ENCODE measurements around the gene ZNF208. TPM values are rescaled to one million over a fixed set of nuclear protein-coding genes. Genes with fewer than 3 reads are reported as not detected.
"Not testable (repeated sequence)": the region's sequence is repeated elsewhere in the genome, so short reads cannot be mapped to it uniquely, and the experiment has no call there.

Gene ZNF208
- total RNA-seq, 1 donor from 2014 or later: 0.70 TPM

GRCh38 chr19:21885516-21885915 is 125.2 kb downstream of the ZNF208 start:
- not testable (repeated sequence) for ATAC-seq; DNase-seq (ENCODE audit: low spot score)

- DNase-seq (ENCODE audit: low spot score); ATAC-seq: not testable (repeated sequence)
These were observed 126.0 kb downstream of the ZNF208 start for GRCh38 chr19:21884786-21885185.

GRCh38 chr19:21883516-21883915 is 127.2 kb downstream of the ZNF208 start:
- no peak for DNase-seq (ENCODE audit: low spot score)
- ATAC-seq: no peak

Other genes starting within 250 kb of the ZNF208 start
- 3.0 TPM for gene ZNF100, start 243.4 kb downstream of the ZNF208 start, total RNA-seq
- 0.60 TPM for gene ZNF43, start 174.8 kb downstream of the ZNF208 start, total RNA-seq
- gene ZNF257, start 41.5 kb upstream of the ZNF208 start, total RNA-seq: 0.08 TPM
- 0.13 TPM for gene ZNF676, start 186.0 kb upstream of the ZNF208 start, total RNA-seq

Measured in left lobe of liver (tissue), 2 donors.